Panc1 (cell line): ENCODE results near the gene PRKCZ. TPM values are rescaled to one million over a fixed set of nuclear protein-coding genes. Genes with fewer than 3 reads are reported as not detected.

Experiments used
- ATAC-seq: fragments of 200-7000 bp; cut with Tn5 transposase; 2 replicates; pipeline ENCODE4 v1.9.1; 2020; ENCODE audit warnings: mild to moderate bottlenecking, moderate library complexity
- BruUV-seq: library from RNA; stranded (reverse); fragments of 400-500 nt; replicated peaks from 2 replicates; lab custom pipeline; 2021; lab: Mats Ljungman, UMichigan
- CTCF ChIA-PET: fragments of 300-600 bp; sonication (Branson Sonifier 250); formaldehyde crosslinking; loops from one replicate; lab custom pipeline; 2022; ENCODE audit warnings: antibody characterized with exemption; lab: Charles Lee
- POLR2A ChIA-PET: fragments of 300-600 bp; sonication (Branson Sonifier 250); formaldehyde crosslinking; loops from one replicate; lab custom pipeline; 2022; ENCODE audit warnings: antibody characterized with exemption; lab: Charles Lee
- DNase-seq: peaks from one replicate; pipeline ENCODE4 v3.0.0-alpha.2; 2010; ENCODE audit warnings: low read depth, low spot score
- H3K27ac ChIP-seq: 2 replicates; pipeline ENCODE4 v1.5.1; 2011; ENCODE audit warnings: mild to moderate bottlenecking, low read length, inconsistent platforms
- H3K27me3 ChIP-seq: fragments of 200-500 bp; sonication (Bioruptor generic); 2 replicates; pipeline ENCODE4 v1.6.0; 2014; ENCODE audit warnings: low read length, inconsistent platforms; ENCODE audit not compliant: control insufficient read depth, insufficient read depth
- H3K36me3 ChIP-seq: fragments of 200-500 bp; sonication (Bioruptor generic); 2 replicates; pipeline ENCODE4 v1.5.1; 2014; ENCODE audit warnings: inconsistent platforms, mild to moderate bottlenecking, low read length, moderate library complexity; ENCODE audit not compliant: control insufficient read depth, insufficient read depth
- H3K4me1 ChIP-seq: 2 replicates; pipeline ENCODE4 v1.5.1; 2011; ENCODE audit warnings: inconsistent platforms, mild to moderate bottlenecking, low read length, moderate library complexity; ENCODE audit not compliant: control insufficient read depth, insufficient read depth
- H3K4me3 ChIP-seq, 2 experiments: 2 replicates each; pipeline ENCODE4 v1.5.1; 2011 to 2012; ENCODE audit warnings: low read depth in 2 of 2, low read length in 2 of 2, mild to moderate bottlenecking in 2 of 2, inconsistent platforms in 1 of 2, moderate library complexity in 1 of 2
- H3K9me3 ChIP-seq: fragments of 200-500 bp; sonication (Bioruptor generic); 2 replicates; pipeline ENCODE4 v1.5.1; 2014; ENCODE audit warnings: low read depth, mild to moderate bottlenecking, inconsistent platforms, low read length, moderate library complexity; ENCODE audit not compliant: control insufficient read depth, insufficient read depth
- POLR2AphosphoS5 ChIP-seq: IDR thresholded peaks from 2 replicates; pipeline ENCODE4 v1.6.1; 2012; ENCODE audit warnings: mild to moderate bottlenecking, low read depth, low read length, moderate library complexity
- REST ChIP-seq, 2 experiments: IDR thresholded peaks; 2 replicates each; pipeline ENCODE4 v1.6.1; 2011 to 2012; ENCODE audit warnings: low read depth in 2 of 2, control low read depth in 1 of 2, low read length in 1 of 2, mild to moderate bottlenecking in 1 of 2, moderate library complexity in 1 of 2; ENCODE audit not compliant: insufficient read depth in 1 of 2
- SIN3A ChIP-seq: IDR thresholded peaks from 2 replicates; pipeline ENCODE4 v1.6.1; 2012; ENCODE audit warnings: low read depth, mild to moderate bottlenecking, low read length, moderate library complexity, borderline replicate concordance; ENCODE audit not compliant: insufficient read depth
- TCF7L2 ChIP-seq: IDR thresholded peaks from 2 replicates; pipeline ENCODE4 v1.6.1; 2011; ENCODE audit warnings: mild to moderate bottlenecking, low read depth, low read length, inconsistent platforms
- in situ Hi-C: cut with HindIII; loops from 2 replicates; pipeline ENCODE4 v1.10.0; 2016; ENCODE audit warnings: low sequenced_read_pairs, low pct_unique_long_range_greater_than_20kb
- intact Hi-C: fragments of 100-400 bp; cut with micrococcal nuclease; formaldehyde crosslinking; loops from one replicate; pipeline ENCODE4 v1.10.0; 2022; ENCODE audit not compliant: unreplicated experiment
- total RNA-seq: library from RNA; stranded (reverse); gene quantifications from one replicate; pipeline ENCODE4 v1.2.1, GENCODE V29; 2021; ENCODE audit not compliant: unreplicated experiment
- TF ChIP-seq, protein P1 (sequence below): fragments of 450-650 bp; IDR thresholded peaks from 2 replicates; pipeline ENCODE4 v1.5.1; 2017; ENCODE audit warnings: mild to moderate bottlenecking

PRKCZ gene
- total RNA-seq, 1 experiment from 2014 or later, result 26.7 TPM

DNA sequence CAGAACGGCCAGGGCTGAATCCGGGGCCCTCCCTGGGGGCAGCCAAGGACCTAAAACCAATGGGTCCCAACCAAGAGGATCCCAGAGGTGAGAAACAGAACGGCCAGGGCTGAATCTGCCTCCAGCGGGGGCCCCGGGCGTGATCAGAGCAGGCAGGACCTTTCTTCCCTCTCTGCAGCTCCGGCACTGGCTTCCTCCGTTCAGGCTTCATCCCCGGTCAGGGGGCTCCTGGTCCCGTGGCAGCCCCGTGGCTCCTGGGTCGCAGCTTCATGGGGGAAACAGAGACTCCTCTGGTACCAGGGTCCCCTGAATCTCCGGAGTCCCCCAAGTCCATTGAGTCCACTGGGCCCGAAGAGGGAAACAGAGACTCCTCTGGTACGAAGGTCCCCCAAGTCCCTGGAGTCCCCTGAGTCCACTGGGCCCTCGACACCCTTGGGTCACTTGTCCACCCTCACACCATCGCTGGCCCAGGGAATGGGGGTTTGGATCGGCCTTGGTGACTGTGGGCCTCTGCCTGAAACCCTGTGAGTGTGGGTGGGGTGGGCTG is 60.1 kb downstream of the PRKCZ start:
- BruUV-seq, result no TSS peak
- Histone ChIP-seq H3K27ac (no peak overlapping the region), H3K9me3 (no peaks in the 10 kb centered on the region), H3K4me1 (no peaks in the 10 kb centered on the region), H3K27me3 (no peaks in the 10 kb centered on the region), H3K4me3 (no peak overlapping the region), H3K36me3 (no peaks in the 10 kb centered on the region)
- POLR2A ChIA-PET, result no interaction called here
- in situ Hi-C loops, result no loop called here
- CTCF ChIA-PET, result no interaction called here
- DNase-seq (no peak), ATAC-seq (no peak)
- TF ChIP-seq POLR2AphosphoS5 (no peak), SIN3A (no peak), REST (IDR thresholded peaks at IDR 0.05; ENCODE audit: insufficient read depth in 1 of 2, low read depth in 2 of 2, low read length in 1 of 2) (no peak), TCF7L2 (no peak)
- TF ChIP-seq, protein P1, sequence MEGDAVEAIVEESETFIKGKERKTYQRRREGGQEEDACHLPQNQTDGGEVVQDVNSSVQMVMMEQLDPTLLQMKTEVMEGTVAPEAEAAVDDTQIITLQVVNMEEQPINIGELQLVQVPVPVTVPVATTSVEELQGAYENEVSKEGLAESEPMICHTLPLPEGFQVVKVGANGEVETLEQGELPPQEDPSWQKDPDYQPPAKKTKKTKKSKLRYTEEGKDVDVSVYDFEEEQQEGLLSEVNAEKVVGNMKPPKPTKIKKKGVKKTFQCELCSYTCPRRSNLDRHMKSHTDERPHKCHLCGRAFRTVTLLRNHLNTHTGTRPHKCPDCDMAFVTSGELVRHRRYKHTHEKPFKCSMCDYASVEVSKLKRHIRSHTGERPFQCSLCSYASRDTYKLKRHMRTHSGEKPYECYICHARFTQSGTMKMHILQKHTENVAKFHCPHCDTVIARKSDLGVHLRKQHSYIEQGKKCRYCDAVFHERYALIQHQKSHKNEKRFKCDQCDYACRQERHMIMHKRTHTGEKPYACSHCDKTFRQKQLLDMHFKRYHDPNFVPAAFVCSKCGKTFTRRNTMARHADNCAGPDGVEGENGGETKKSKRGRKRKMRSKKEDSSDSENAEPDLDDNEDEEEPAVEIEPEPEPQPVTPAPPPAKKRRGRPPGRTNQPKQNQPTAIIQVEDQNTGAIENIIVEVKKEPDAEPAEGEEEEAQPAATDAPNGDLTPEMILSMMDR, result no peak
- intact Hi-C loops, result no loop called here

DNA sequence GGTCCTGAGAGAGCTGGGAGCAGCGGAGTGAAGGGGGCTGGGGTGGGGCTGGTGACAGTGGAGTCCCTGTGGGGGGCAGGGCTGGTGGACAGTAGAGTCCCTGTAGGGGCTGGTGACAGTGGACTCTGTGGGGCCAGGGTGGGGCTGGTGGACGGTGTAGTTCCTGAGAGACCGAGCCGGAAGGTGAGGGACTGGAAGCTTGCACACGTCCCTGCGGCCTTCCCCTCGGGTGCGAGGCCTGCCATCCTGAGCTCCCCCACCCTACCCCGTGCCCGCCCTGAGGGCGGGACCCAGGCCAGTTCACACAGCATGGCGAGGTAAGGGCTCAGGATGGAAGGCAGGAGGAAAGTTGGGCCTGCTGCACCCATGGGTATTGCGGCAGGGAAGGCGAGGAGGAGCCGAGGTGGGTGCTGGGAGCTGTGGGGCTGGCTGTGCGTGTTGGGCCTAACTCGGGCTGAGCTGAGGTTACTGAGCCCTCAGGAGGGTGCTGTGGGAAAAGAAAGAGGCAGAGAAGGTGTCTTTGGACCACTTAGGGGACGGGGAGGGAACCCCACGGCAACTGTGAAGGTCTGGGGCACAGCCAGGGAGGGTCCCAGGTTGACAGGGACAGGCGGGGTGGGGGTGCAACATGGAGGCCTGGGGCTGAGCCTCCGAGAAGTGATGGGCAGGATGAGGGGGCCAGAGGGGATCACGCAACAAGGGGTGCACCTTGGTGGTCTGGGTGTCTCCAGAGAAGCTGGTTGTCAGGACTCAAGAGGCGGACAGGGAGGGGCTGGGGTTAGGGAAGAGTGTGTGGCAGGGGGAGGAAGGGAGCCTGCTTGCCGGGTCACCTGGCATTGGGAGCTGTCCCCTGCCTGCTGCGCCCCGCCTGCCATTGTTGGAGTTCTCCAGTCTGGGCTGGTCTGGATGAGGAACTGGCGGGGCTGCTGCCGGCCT is 60.8 kb downstream of the PRKCZ start:
- H3K9me3 ChIP-seq, result no peaks in the 10 kb centered on the region
- H3K36me3 ChIP-seq, result no peaks in the 10 kb centered on the region
- ChIA-PET CTCF (no interaction called here), POLR2A (interaction anchor here (0.5 kb wide), 1 partner anchor 9 kb away, joined by 4 read pairs; no protein-coding TSS in a partner anchor)
- no peak overlapping the region for H3K27ac ChIP-seq
- no peak for TF ChIP-seq POLR2AphosphoS5
- no peak for TF ChIP-seq SIN3A
- TF ChIP-seq, protein P1, result no peak
- no peak for TF ChIP-seq REST (IDR thresholded peaks at IDR 0.05; ENCODE audit: insufficient read depth in 1 of 2, low read depth in 2 of 2, low read length in 1 of 2)
- TF ChIP-seq TCF7L2, result no peak
- in situ Hi-C loops (no loop called here), intact Hi-C loops (no loop called here)
- no peaks in the 10 kb centered on the region for H3K4me1 ChIP-seq
- no TSS peak for BruUV-seq
- DNase-seq (no peak), ATAC-seq (no peak)
- H3K27me3 ChIP-seq, result no peaks in the 10 kb centered on the region
- H3K4me3 ChIP-seq, result no peak overlapping the region
